22Rv1 (cell line): Measurements from ENCODE around the gene DSTYK.

Experiments
- ZFX ChIP-seq: fragments of 450-650 bp; IDR thresholded peaks from 2 replicates; pipeline ENCODE4 v1.6.1; 2017; ENCODE audit warnings: antibody characterized with exemption, borderline replicate concordance
- TF ChIP-seq, protein P1 (sequence below): fragments of 450-650 bp; IDR thresholded peaks from 2 replicates; pipeline ENCODE4 v1.5.1; 2017; ENCODE audit warnings: mild to moderate bottlenecking

DNA sequence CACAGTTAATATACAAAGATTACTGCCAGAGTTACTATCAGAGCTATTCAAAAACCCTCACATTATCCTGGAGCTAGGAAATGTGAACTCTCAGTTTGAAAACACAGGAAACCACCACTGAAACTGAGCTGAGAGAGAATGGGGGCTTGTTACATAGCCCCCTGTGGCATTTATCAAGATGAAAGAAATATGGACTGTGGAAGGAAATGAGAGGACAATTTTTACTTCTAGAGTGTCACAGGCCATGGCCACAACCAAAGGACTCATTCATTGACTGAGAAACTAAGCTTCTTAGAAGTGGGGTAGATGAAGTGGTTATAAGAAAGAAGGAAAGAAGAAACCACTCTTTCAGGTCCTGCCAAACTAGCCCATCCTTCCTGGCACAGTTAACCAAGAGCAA, 25.3 kb downstream of the DSTYK start:
- TF ChIP-seq, protein P1, sequence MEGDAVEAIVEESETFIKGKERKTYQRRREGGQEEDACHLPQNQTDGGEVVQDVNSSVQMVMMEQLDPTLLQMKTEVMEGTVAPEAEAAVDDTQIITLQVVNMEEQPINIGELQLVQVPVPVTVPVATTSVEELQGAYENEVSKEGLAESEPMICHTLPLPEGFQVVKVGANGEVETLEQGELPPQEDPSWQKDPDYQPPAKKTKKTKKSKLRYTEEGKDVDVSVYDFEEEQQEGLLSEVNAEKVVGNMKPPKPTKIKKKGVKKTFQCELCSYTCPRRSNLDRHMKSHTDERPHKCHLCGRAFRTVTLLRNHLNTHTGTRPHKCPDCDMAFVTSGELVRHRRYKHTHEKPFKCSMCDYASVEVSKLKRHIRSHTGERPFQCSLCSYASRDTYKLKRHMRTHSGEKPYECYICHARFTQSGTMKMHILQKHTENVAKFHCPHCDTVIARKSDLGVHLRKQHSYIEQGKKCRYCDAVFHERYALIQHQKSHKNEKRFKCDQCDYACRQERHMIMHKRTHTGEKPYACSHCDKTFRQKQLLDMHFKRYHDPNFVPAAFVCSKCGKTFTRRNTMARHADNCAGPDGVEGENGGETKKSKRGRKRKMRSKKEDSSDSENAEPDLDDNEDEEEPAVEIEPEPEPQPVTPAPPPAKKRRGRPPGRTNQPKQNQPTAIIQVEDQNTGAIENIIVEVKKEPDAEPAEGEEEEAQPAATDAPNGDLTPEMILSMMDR: no peak
- no peak for TF ChIP-seq ZFX
